Fibroblast of lung (primary cell): ENCODE data around the gene LFNG. TPM values are rescaled to one million over a fixed set of nuclear protein-coding genes. Genes with fewer than 3 reads are reported as not detected.

Experiments
- DNase-seq, 2 donors: peaks; one replicate each; pipeline versions ENCODE4 v3.0.0 to v3.0.0-alpha.2; 2010; ENCODE audit warnings: low read depth in 2 of 2
- H2AFZ ChIP-seq: 2 replicates; pipeline ENCODE4 v1.5.1; 2012; ENCODE audit warnings: low read length, control low read depth, inconsistent platforms
- H3K27ac ChIP-seq: 2 replicates; pipeline ENCODE4 v1.5.1; 2011; ENCODE audit warnings: low read length, control low read depth; ENCODE audit not compliant: insufficient read depth
- H3K27me3 ChIP-seq: 2 replicates; pipeline ENCODE4 v1.5.1; 2011; ENCODE audit warnings: mild to moderate bottlenecking, low read length; ENCODE audit not compliant: control insufficient read depth, insufficient read depth
- H3K36me3 ChIP-seq: 2 replicates; pipeline ENCODE4 v1.5.1; 2011; ENCODE audit warnings: low read length; ENCODE audit not compliant: control insufficient read depth, insufficient read depth
- H3K4me1 ChIP-seq: 2 replicates; pipeline ENCODE4 v1.5.1; 2011; ENCODE audit warnings: low read length; ENCODE audit not compliant: control insufficient read depth, insufficient read depth; ENCODE audit errors: extremely low read depth
- H3K4me2 ChIP-seq: 2 replicates; pipeline ENCODE4 v1.5.1; 2011; ENCODE audit warnings: low read length, control low read depth; ENCODE audit not compliant: insufficient read depth; ENCODE audit errors: extremely low read depth
- H3K4me3 ChIP-seq, 4 experiments: fragments of 200-600 bp in 1 of 4; sonication (generic) in 1 of 4; replicated peaks in 1 of 4; 2 replicates each; pipeline ENCODE4 v1.5.1; 2011 to 2016; ENCODE audit warnings: low read length in 4 of 4, low read depth in 3 of 4, mild to moderate bottlenecking in 3 of 4, control low read depth in 2 of 4, inconsistent platforms in 1 of 4, mixed read lengths in 1 of 4; ENCODE audit not compliant: insufficient read depth in 1 of 4; ENCODE audit errors: control extremely low read depth in 1 of 4
- H3K79me2 ChIP-seq: 2 replicates; pipeline ENCODE4 v1.5.1; 2012; ENCODE audit warnings: mild to moderate bottlenecking, low read length, inconsistent platforms; ENCODE audit not compliant: control insufficient read depth, insufficient read depth
- H3K9ac ChIP-seq: 2 replicates; pipeline ENCODE4 v1.5.1; 2011; ENCODE audit warnings: mild to moderate bottlenecking, low read length, control low read depth; ENCODE audit not compliant: insufficient read depth
- H3K9me3 ChIP-seq: 2 replicates; pipeline ENCODE4 v1.5.1; 2012; ENCODE audit warnings: low read depth, low read length; ENCODE audit not compliant: control insufficient read depth, insufficient read depth
- H4K20me1 ChIP-seq: 2 replicates; pipeline ENCODE4 v1.5.1; 2011; ENCODE audit warnings: low read length; ENCODE audit not compliant: control insufficient read depth, insufficient read depth; ENCODE audit errors: extremely low read depth
- CTCF ChIP-seq, 2 donors: IDR thresholded peaks in 1 of 2; conservative IDR thresholded peaks in 1 of 2; 1 replicate in 1 of 2; 2 replicates in 1 of 2; pipeline ENCODE4 v1.5.1; 2011 to 2012; ENCODE audit warnings: low read length in 2 of 2, control low read depth in 1 of 2, inconsistent platforms in 1 of 2, low read depth in 1 of 2, mild to moderate bottlenecking in 1 of 2
- EZH2 ChIP-seq: IDR thresholded peaks from 2 replicates; pipeline ENCODE4 v1.5.1; 2012; ENCODE audit warnings: low read length, control low read depth, mild to moderate bottlenecking; ENCODE audit errors: missing control alignments
- polyA plus RNA-seq, 2 donors: library from polyadenylated mRNA; depleted of rRNA in 1 of 2; stranded (reverse) in 1 of 2; unstranded in 1 of 2; fragments of >200 nt; gene quantifications; 2 replicates each; pipeline ENCODE4 v1.2.1, GENCODE V29; 2011 to 2012; ENCODE audit warnings: missing spikeins in 1 of 2
- total RNA-seq: library from RNA; depleted of rRNA; stranded (reverse); fragments of >200 nt; gene quantifications from 2 replicates; pipeline ENCODE4 v1.2.1, GENCODE V29; 2014

Gene LFNG
- total and polyA plus RNA-seq, 2 donors (not counting 1 experiment from before 2014, with no cell fraction given) = 0.33 to 3.5 TPM

- Histone ChIP-seq H3K4me1 (peaks cover 8% of the 10 kb centered on the region), H3K79me2 (no peaks in the 10 kb centered on the region), H3K4me2 (no peak overlapping the region), H3K27me3 (no peaks in the 10 kb centered on the region), H3K9me3 (no peaks in the 10 kb centered on the region), H4K20me1 (no peaks in the 10 kb centered on the region), H3K4me3 (no peak overlapping the region), H3K27ac (no peak overlapping the region), H3K36me3 (no peaks in the 10 kb centered on the region), H3K9ac (no peak overlapping the region), H2AFZ (no peak overlapping the region)
- TF ChIP-seq EZH2 (no peak), CTCF (conservative IDR thresholded peaks at IDR 0.05 in 1 of 2, IDR thresholded peaks at IDR 0.05 in 1 of 2; ENCODE audit: low read depth in 1 of 2, low read length in 2 of 2) (no peak)
- peak in 1 of 2 donors; percentile 24 for DNase-seq
Measured at GRCh38 chr7:2487586-2488271, 31.8 kb upstream of the LFNG start.

GRCh38 chr7:2488272-2488645 is 31.3 kb upstream of the LFNG start:
- no peak overlapping the region for H2AFZ ChIP-seq
- no peak overlapping the region for H3K9ac ChIP-seq
- no peaks in the 10 kb centered on the region for H4K20me1 ChIP-seq
- no peak overlapping the region for H3K4me3 ChIP-seq
- H3K27me3 ChIP-seq = no peaks in the 10 kb centered on the region
- H3K9me3 ChIP-seq = no peaks in the 10 kb centered on the region
- peaks cover 8% of the 10 kb centered on the region for H3K4me1 ChIP-seq
- no peaks in the 10 kb centered on the region for H3K36me3 ChIP-seq
- no peak for DNase-seq
- no peak for TF ChIP-seq EZH2
- TF ChIP-seq CTCF (conservative IDR thresholded peaks at IDR 0.05 in 1 of 2, IDR thresholded peaks at IDR 0.05 in 1 of 2; ENCODE audit: low read depth in 1 of 2, low read length in 2 of 2) = no peak
- no peaks in the 10 kb centered on the region for H3K79me2 ChIP-seq
- no peak overlapping the region for H3K4me2 ChIP-seq
- H3K27ac ChIP-seq = no peak overlapping the region

DNA sequence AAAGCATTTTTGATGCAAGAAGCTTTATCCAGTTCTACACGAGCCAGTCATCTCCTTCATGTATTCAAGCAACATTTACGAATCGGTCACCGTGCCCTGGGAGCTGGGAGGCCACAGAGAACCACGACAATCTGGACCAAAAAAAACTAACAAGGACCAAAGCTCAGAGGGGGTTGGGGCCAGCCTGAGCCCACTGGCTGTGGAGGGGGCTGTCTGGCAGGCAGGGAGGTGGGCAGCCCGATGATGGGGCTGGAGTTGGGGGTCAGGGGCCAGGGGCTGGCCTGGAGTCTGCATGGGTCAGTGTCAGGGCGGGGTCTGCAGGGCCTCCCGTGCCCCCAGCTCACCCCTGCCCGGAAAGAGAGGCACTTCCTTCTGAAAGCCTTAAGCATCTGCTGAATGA is 30.9 kb upstream of the LFNG start:
- H3K79me2 ChIP-seq = no peaks in the 10 kb centered on the region
- no peak overlapping the region for H3K4me2 ChIP-seq
- H3K27ac ChIP-seq = no peak overlapping the region
- TF ChIP-seq EZH2 = no peak
- no peak for TF ChIP-seq CTCF (conservative IDR thresholded peaks at IDR 0.05 in 1 of 2, IDR thresholded peaks at IDR 0.05 in 1 of 2; ENCODE audit: low read depth in 1 of 2, low read length in 2 of 2)
- H3K4me1 ChIP-seq = peaks cover 8% of the 10 kb centered on the region
- no peak for DNase-seq
- H3K9ac ChIP-seq = no peak overlapping the region
- H2AFZ ChIP-seq = no peak overlapping the region
- H3K4me3 ChIP-seq = no peak overlapping the region
- no peaks in the 10 kb centered on the region for H3K36me3 ChIP-seq
- H3K27me3 ChIP-seq = no peaks in the 10 kb centered on the region
- no peaks in the 10 kb centered on the region for H4K20me1 ChIP-seq
- no peaks in the 10 kb centered on the region for H3K9me3 ChIP-seq
